Measurements from ENCODE around the gene RASSF8.

Gene RASSF8

GRCh38 chr12:26011099-26011498 is 52.6 kb downstream of the RASSF8 start:
- TF ChIP-seq, protein P1, sequence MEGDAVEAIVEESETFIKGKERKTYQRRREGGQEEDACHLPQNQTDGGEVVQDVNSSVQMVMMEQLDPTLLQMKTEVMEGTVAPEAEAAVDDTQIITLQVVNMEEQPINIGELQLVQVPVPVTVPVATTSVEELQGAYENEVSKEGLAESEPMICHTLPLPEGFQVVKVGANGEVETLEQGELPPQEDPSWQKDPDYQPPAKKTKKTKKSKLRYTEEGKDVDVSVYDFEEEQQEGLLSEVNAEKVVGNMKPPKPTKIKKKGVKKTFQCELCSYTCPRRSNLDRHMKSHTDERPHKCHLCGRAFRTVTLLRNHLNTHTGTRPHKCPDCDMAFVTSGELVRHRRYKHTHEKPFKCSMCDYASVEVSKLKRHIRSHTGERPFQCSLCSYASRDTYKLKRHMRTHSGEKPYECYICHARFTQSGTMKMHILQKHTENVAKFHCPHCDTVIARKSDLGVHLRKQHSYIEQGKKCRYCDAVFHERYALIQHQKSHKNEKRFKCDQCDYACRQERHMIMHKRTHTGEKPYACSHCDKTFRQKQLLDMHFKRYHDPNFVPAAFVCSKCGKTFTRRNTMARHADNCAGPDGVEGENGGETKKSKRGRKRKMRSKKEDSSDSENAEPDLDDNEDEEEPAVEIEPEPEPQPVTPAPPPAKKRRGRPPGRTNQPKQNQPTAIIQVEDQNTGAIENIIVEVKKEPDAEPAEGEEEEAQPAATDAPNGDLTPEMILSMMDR (conservative IDR thresholded peaks at IDR 0.05; ENCODE audit: low read depth, low read length), result no peak
- DNase-seq (ENCODE audit: low read depth), result no peak
- no peak overlapping the region for H3K4me3 ChIP-seq (ENCODE audit: low read length)

- TF ChIP-seq, protein P1 (conservative IDR thresholded peaks at IDR 0.05; ENCODE audit: low read depth, low read length), result no peak
- DNase-seq (ENCODE audit: low read depth), result no peak
- H3K4me3 ChIP-seq (ENCODE audit: low read length), result no peak overlapping the region
Observed at GRCh38 chr12:26014085-26014484, 55.6 kb downstream of the RASSF8 start.

GRCh38 chr12:26016516-26016915 is 58.0 kb downstream of the RASSF8 start:
- TF ChIP-seq, protein P1 (conservative IDR thresholded peaks at IDR 0.05; ENCODE audit: low read depth, low read length), result no peak
- DNase-seq (ENCODE audit: low read depth), result no peak
- no peak overlapping the region for H3K4me3 ChIP-seq (ENCODE audit: low read length)

- H3K4me3 ChIP-seq (ENCODE audit: low read length), result no peak overlapping the region
- TF ChIP-seq, protein P1 (conservative IDR thresholded peaks at IDR 0.05; ENCODE audit: low read depth, low read length), result peak; percentile 71
- DNase-seq (ENCODE audit: low read depth), result no peak
Observed at GRCh38 chr12:26017484-26018211, 59.2 kb downstream of the RASSF8 start.

DNA sequence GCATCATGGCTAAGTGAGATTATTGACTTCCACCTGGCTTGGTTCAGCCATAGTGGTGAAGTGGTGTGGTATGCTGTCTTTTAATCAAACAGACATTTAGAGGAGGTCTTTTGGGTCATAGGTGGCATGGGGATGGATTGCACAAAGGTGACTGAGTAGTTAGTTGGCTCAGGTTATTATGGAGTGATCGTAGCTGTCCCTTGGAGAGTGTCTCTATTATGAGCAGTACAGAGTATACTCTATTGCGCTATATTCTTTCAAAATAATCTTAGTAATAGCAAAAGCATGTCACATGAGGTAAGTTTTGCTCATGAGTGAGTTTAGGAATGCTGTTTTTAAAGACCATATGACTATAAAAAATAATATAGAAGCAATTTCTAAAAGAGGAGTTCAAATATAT is 60.4 kb downstream of the RASSF8 start:
- no peak overlapping the region for H3K4me3 ChIP-seq (ENCODE audit: low read length)
- DNase-seq (ENCODE audit: low read depth), result no peak
- TF ChIP-seq, protein P1 (conservative IDR thresholded peaks at IDR 0.05; ENCODE audit: low read depth, low read length), result no peak

DNA sequence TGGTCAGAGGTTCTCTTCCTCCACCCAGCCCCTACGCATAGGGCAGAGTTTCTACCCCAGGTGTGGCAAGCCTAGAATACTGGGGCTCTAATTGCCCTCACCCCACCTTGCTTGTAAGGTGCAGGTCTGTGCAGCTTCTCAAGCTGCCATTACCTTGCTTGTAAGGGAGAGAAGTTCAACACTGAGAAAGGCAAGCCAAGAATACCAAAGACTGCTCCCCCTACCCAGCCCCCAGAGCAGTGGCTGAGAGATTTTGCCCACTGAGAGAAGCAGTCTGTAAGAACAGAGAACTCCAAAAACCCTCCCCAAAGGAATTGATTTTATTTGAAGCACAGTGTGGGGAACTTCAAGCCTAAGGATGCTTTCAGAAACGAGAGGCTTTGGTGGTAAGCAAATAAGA is 63.1 kb downstream of the RASSF8 start:
- TF ChIP-seq, protein P1 (conservative IDR thresholded peaks at IDR 0.05; ENCODE audit: low read depth, low read length), result no peak

GRCh38 chr12:26022043-26022442 is 63.6 kb downstream of the RASSF8 start:
- H3K4me3 ChIP-seq (ENCODE audit: low read length), result no peak overlapping the region
- no peak for DNase-seq (ENCODE audit: low read depth)
- TF ChIP-seq, protein P1 (conservative IDR thresholded peaks at IDR 0.05; ENCODE audit: low read depth, low read length), result no peak

More for the DNA sequence above, 63.1 kb downstream of the RASSF8 start:
- no peak for DNase-seq (ENCODE audit: low read depth)
- H3K4me3 ChIP-seq (ENCODE audit: low read length), result no peak overlapping the region

Data from retinal pigment epithelial cell (primary cell).